PC-9 (cell line): Measurements from ENCODE around the gene CTNNA1. TPM values are rescaled to one million over a fixed set of nuclear protein-coding genes. Genes with fewer than 3 reads are reported as not detected.
"Not testable (repeated sequence)": the region's sequence is repeated elsewhere in the genome, so short reads cannot be mapped to it uniquely, and the experiment has no call there.

Experiments
- Bru-seq: library from RNA; stranded (reverse); fragments of 400-500 nt; gene quantifications from one replicate; lab custom pipeline; 2021; lab: Mats Ljungman, UMichigan
- BruChase-seq, 2 experiments: library from RNA; stranded (reverse); fragments of 400-500 nt; gene quantifications; one replicate each; lab custom pipeline; 2021; lab: Mats Ljungman, UMichigan
- BruUV-seq: library from RNA; stranded (reverse); fragments of 400-500 nt; replicated peaks from 2 replicates; lab custom pipeline; 2021; lab: Mats Ljungman, UMichigan
- CTCF ChIA-PET: fragments of 300-600 bp; sonication (Branson Sonifier 250); formaldehyde crosslinking; loops from one replicate; lab custom pipeline; 2022; ENCODE audit warnings: antibody characterized with exemption; lab: Charles Lee
- POLR2A ChIA-PET: fragments of 300-600 bp; sonication (Branson Sonifier 250); formaldehyde crosslinking; loops from one replicate; lab custom pipeline; 2022; ENCODE audit warnings: antibody characterized with exemption; ENCODE audit not compliant: unreplicated experiment; lab: Charles Lee
- DNase-seq, 2 experiments: peaks; one replicate each; pipeline versions ENCODE4 v3.0.0 to v3.0.0-alpha.2; 2015 to 2022; ENCODE audit warnings: mixed read lengths in 1 of 2
- H2AFZ ChIP-seq: fragments of 200-600 bp; sonication (generic); 2 replicates; pipeline ENCODE4 v1.8.1; 2017; ENCODE audit warnings: antibody characterized with exemption
- H3F3A ChIP-seq: fragments of 200-600 bp; sonication (generic); 2 replicates; pipeline ENCODE4 v1.8.1; 2017; ENCODE audit warnings: antibody characterized with exemption, mild to moderate bottlenecking, low read depth; ENCODE audit not compliant: insufficient read depth
- H3K27ac ChIP-seq: fragments of 200-600 bp; sonication (generic); 2 replicates; pipeline ENCODE4 v1.6.1; 2016; ENCODE audit warnings: mixed run types
- H3K27me3 ChIP-seq: fragments of 200-600 bp; sonication (generic); 2 replicates; pipeline ENCODE4 v1.6.1; 2016; ENCODE audit warnings: low read depth, mixed run types; ENCODE audit not compliant: insufficient read depth
- H3K36me3 ChIP-seq: fragments of 200-600 bp; sonication (generic); 2 replicates; pipeline ENCODE4 v1.6.1; 2016; ENCODE audit warnings: low read depth, mixed run types
- H3K4me1 ChIP-seq: fragments of 200-600 bp; sonication (generic); replicated peaks from 2 replicates; pipeline ENCODE4 v1.6.1; 2016; ENCODE audit warnings: mixed run types; ENCODE audit not compliant: insufficient read depth
- H3K4me2 ChIP-seq: fragments of 200-600 bp; sonication (generic); 2 replicates; pipeline ENCODE4 v1.6.1; 2017; ENCODE audit warnings: mixed run types
- H3K4me3 ChIP-seq: fragments of 200-600 bp; sonication (generic); 2 replicates; pipeline ENCODE4 v1.6.1; 2016; ENCODE audit warnings: mixed run types
- H3K79me2 ChIP-seq: fragments of 200-600 bp; sonication (generic); 2 replicates; pipeline ENCODE4 v1.6.1; 2017; ENCODE audit warnings: low read depth, mixed run types
- H3K9me2 ChIP-seq: fragments of 200-600 bp; sonication (generic); 2 replicates; pipeline ENCODE4 v1.8.1; 2017; ENCODE audit warnings: mild to moderate bottlenecking; ENCODE audit not compliant: insufficient read depth
- H3K9me3 ChIP-seq: fragments of 200-600 bp; sonication (generic); 2 replicates; pipeline ENCODE4 v1.8.1; 2016; ENCODE audit warnings: low read depth; ENCODE audit not compliant: insufficient read depth
- H4K20me1 ChIP-seq: fragments of 200-600 bp; sonication (generic); 2 replicates; pipeline ENCODE4 v1.8.1; 2017; ENCODE audit not compliant: insufficient read depth
- EZH2 ChIP-seq: fragments of 200-600 bp; sonication (generic); IDR thresholded peaks from 2 replicates; pipeline ENCODE4 v1.8.0; 2017; ENCODE audit warnings: antibody characterized with exemption, low read depth
- intact Hi-C: fragments of 100-400 bp; cut with micrococcal nuclease; formaldehyde crosslinking; loops from one replicate; pipeline ENCODE4 v1.10.0; 2022; ENCODE audit not compliant: unreplicated experiment
- long read RNA-seq: library from polyadenylated mRNA; stranded (forward); transcript quantifications from one replicate; pipeline ENCODE4 v2.0.0, GENCODE V29; 2022
- total RNA-seq: library from RNA; stranded (reverse); gene quantifications from 2 replicates; pipeline ENCODE4 v1.2.3, GENCODE V29; 2021
- TF ChIP-seq, protein P1 (sequence below): fragments of 200-600 bp; sonication (generic); conservative IDR thresholded peaks from 2 replicates; pipeline ENCODE4 v1.6.1; 2017; ENCODE audit warnings: mixed run types, antibody characterized with exemption, mild to moderate bottlenecking, moderate library complexity

CTNNA1 gene, protein sequence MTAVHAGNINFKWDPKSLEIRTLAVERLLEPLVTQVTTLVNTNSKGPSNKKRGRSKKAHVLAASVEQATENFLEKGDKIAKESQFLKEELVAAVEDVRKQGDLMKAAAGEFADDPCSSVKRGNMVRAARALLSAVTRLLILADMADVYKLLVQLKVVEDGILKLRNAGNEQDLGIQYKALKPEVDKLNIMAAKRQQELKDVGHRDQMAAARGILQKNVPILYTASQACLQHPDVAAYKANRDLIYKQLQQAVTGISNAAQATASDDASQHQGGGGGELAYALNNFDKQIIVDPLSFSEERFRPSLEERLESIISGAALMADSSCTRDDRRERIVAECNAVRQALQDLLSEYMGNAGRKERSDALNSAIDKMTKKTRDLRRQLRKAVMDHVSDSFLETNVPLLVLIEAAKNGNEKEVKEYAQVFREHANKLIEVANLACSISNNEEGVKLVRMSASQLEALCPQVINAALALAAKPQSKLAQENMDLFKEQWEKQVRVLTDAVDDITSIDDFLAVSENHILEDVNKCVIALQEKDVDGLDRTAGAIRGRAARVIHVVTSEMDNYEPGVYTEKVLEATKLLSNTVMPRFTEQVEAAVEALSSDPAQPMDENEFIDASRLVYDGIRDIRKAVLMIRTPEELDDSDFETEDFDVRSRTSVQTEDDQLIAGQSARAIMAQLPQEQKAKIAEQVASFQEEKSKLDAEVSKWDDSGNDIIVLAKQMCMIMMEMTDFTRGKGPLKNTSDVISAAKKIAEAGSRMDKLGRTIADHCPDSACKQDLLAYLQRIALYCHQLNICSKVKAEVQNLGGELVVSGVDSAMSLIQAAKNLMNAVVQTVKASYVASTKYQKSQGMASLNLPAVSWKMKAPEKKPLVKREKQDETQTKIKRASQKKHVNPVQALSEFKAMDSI
- 91.7 and 94.0 TPM in 2 replicates for total RNA-seq
- percentile 93 among the genes with signal in this experiment for Bru-seq, nascent RNA
- BruChase-seq, experiment 1, labeled RNA remaining after a 2-hour chase = percentile 87 among the genes with signal in this experiment
- BruChase-seq, experiment 2, labeled RNA remaining after a 6-hour chase = percentile 79 among the genes with signal in this experiment
- long read RNA-seq, partial matches to known transcripts = 16 of 81 reads
- long read RNA-seq, other reads (novel, unspliced or antisense) = 62 of 81 reads

DNA sequence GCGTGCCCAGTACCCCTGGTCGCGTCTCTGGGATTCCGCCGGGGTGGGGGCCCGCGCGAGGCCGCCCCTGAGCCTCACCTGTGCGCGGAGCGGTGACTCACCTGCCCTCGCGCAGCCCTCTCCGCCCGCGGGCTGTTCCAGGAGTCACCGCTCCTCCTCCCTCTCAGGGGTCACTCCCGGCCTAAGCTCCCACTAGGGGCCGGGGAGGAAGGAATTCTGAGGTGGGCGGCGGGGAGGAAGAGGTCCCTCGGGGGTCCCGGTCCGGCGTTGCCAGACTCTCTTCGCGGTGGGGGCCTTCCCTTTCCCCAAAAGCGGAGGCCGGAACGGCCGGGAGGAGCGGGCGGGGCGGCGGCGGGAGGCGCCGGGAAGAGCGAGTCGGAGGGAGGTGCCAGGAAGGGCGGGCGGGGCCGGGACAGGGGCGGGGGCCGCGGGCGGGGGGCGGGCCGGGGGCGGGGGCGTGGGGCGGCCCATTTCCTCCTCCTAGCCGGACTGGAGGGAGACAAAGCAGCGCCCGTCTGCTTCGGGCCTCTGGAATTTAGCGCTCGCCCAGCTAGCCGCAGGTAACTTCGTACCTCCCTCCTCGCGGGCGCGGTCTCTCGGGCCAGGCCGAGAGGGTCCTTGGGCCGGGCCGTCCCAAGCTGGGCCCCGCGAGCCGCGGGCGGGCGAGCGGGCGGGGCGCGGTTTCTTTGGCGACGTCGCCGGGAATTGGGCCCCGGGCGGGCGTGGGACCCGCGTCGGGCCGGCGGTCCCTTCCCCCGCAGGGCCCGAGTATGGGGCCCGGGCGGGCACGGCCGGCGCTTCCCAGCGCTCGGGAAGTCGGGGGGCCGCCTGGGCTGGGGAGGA, at the start of gene CTNNA1:
TSS of gene CTNNA1 (plus strand) at position 475 of the 843 bp plus-strand sequence. CDS start 28,500 bp downstream, outside the sequence.
- Histone ChIP-seq H3K36me3 (peaks cover 14% of the 10 kb centered on the region), H3K4me1 (peaks cover 30% of the 10 kb centered on the region), H3K9me2 (no peaks in the 10 kb centered on the region), H4K20me1 (peaks cover 33% of the 10 kb centered on the region), H3K27ac (peak within 1 kb of the TSS; percentile 74), H3K27me3 (no peaks in the 10 kb centered on the region), H3K4me2 (peak within 1 kb of the TSS; percentile 94), H2AFZ (peak within 1 kb of the TSS; percentile 74), H3K9me3 (no peaks in the 10 kb centered on the region), H3K4me3 (peak within 1 kb of the TSS; percentile 60), H3K79me2 (peaks cover 47% of the 10 kb centered on the region), H3F3A (peaks cover 17% of the 10 kb centered on the region)
- BruUV-seq = no TSS peak
- ChIA-PET POLR2A (interaction anchor here (0.6 to 0.7 kb wide), 4 partner anchors 98 to 595 kb away, joined by 3 to 4 read pairs (median 4); no protein-coding TSS in a partner anchor), CTCF (interaction anchor here (0.6 to 0.7 kb wide), 2 partner anchors 109 to 902 kb away, joined by 7 to 8 read pairs; no protein-coding TSS in a partner anchor)
- intact Hi-C loops = loop anchor here (10.0 kb wide), 2 partner anchors 178 to 522 kb away; partner anchors contain the start of gene HSPA9
- peak; percentile 70 to 89 for DNase-seq
- TF ChIP-seq, protein P1, sequence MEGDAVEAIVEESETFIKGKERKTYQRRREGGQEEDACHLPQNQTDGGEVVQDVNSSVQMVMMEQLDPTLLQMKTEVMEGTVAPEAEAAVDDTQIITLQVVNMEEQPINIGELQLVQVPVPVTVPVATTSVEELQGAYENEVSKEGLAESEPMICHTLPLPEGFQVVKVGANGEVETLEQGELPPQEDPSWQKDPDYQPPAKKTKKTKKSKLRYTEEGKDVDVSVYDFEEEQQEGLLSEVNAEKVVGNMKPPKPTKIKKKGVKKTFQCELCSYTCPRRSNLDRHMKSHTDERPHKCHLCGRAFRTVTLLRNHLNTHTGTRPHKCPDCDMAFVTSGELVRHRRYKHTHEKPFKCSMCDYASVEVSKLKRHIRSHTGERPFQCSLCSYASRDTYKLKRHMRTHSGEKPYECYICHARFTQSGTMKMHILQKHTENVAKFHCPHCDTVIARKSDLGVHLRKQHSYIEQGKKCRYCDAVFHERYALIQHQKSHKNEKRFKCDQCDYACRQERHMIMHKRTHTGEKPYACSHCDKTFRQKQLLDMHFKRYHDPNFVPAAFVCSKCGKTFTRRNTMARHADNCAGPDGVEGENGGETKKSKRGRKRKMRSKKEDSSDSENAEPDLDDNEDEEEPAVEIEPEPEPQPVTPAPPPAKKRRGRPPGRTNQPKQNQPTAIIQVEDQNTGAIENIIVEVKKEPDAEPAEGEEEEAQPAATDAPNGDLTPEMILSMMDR = no peak
- no peak for TF ChIP-seq EZH2

DNA sequence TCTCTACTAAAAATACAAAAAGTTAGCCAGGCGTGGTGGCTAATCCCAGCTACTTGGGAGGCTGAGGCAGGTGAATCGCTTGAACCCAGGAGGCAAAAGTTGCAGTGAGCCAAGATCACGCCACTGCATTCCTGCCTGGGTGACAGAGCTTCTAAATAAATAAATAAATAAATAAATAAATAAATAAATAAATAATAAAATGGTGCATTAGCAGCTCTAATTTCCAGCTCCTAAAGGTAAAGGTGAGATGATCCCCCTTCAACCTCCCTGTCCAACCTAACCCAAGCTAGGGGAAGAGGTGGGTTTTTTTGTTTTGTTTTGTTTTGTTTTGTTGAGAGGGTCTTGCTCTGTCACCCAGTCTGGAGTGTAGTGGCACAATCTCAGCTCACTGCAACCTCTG, 49.4 kb upstream of the CTNNA1 start:
- H3K4me2 ChIP-seq, intact Hi-C loops, H3K9me3 ChIP-seq, H4K20me1 ChIP-seq, H3K36me3 ChIP-seq, BruUV-seq, H2AFZ ChIP-seq, H3K27ac ChIP-seq, H3K79me2 ChIP-seq, H3K27me3 ChIP-seq, H3K4me3 ChIP-seq, H3K9me2 ChIP-seq, DNase-seq, H3F3A ChIP-seq: not testable (repeated sequence)
- peaks cover 12% of the 10 kb centered on the region for H3K4me1 ChIP-seq
- CTCF ChIA-PET = interaction anchor here (0.6 kb wide), 1 partner anchor 349 kb away, joined by 17 read pairs; no protein-coding TSS in a partner anchor
- POLR2A ChIA-PET = interaction anchor here (0.7 kb wide), 1 partner anchor 27 kb away, joined by 7 read pairs; no protein-coding TSS in a partner anchor

DNA sequence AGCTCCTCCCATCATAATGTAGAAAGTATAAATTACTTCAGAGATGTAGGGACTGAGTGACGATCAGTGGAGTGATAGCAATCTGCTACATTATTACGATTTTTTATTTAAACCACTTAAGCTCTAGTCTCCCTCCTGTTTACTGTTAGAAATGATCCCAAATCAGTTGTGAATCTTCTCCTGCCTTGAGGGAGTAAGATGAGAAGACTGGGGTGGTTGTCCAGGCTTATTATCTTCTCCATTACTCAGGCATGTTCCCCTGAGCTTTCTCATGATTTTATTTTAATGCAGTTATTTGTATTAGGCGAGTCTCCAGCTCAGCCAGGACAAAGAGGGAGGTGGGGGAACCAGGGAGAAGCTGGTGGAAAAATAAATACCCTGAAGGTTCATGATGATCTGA, 48.2 kb upstream of the CTNNA1 start:
- no TSS peak for BruUV-seq
- no peak overlapping the region for H3K27ac ChIP-seq
- intact Hi-C loops = no loop called here
- POLR2A ChIA-PET = no interaction called here
- CTCF ChIA-PET = no interaction called here
- H3K36me3 ChIP-seq = no peaks in the 10 kb centered on the region
- H3K27me3 ChIP-seq = no peaks in the 10 kb centered on the region
- no peak overlapping the region for H2AFZ ChIP-seq
- no peaks in the 10 kb centered on the region for H3K9me3 ChIP-seq
- peaks cover 3% of the 10 kb centered on the region; the same call in 1 of the 2 replicates for H3F3A ChIP-seq
- H4K20me1 ChIP-seq = no peaks in the 10 kb centered on the region
- H3K4me2 ChIP-seq = no peak overlapping the region
- TF ChIP-seq, protein P1 = no peak
- no peak for TF ChIP-seq EZH2
- no peaks in the 10 kb centered on the region for H3K79me2 ChIP-seq
- no peak for DNase-seq
- no peak overlapping the region for H3K4me3 ChIP-seq
- H3K9me2 ChIP-seq = no peaks in the 10 kb centered on the region
- peaks cover 12% of the 10 kb centered on the region for H3K4me1 ChIP-seq
